HUES6 (cell line): ENCODE data around the gene HIF1A.
"Not testable (repeated sequence)": the region's sequence is repeated elsewhere in the genome, so short reads cannot be mapped to it uniquely, and the experiment has no call there.

Source experiments
- H3K27ac ChIP-seq: 2 replicates; pipeline ENCODE4 v1.7.0; 2013; ENCODE audit warnings: low read depth, mild to moderate bottlenecking, low read length, inconsistent platforms
- H3K27me3 ChIP-seq: 2 replicates; pipeline ENCODE4 v1.6.1; 2013; ENCODE audit warnings: low read length; ENCODE audit not compliant: control insufficient read depth, insufficient read depth
- H3K36me3 ChIP-seq: 2 replicates; pipeline ENCODE4 v1.6.1; 2013; ENCODE audit warnings: low read length; ENCODE audit not compliant: control insufficient read depth, insufficient read depth
- H3K4me1 ChIP-seq: 2 replicates; pipeline ENCODE4 v1.6.1; 2013; ENCODE audit warnings: low read length; ENCODE audit not compliant: control insufficient read depth, insufficient read depth
- H3K4me3 ChIP-seq: 2 replicates; pipeline ENCODE4 v1.5.1; 2013; ENCODE audit warnings: low read depth, low read length
- H3K9ac ChIP-seq: one replicate; pipeline ENCODE4 v1.6.1; 2013; ENCODE audit warnings: mild to moderate bottlenecking, low read length
- H3K9me3 ChIP-seq: 2 replicates; pipeline ENCODE4 v1.6.1; 2013; ENCODE audit warnings: low read depth, low read length; ENCODE audit not compliant: control insufficient read depth, insufficient read depth

HIF1A gene

GRCh38 chr14:61658111-61658510 lies 37.2 kb upstream of the HIF1A start:
- H3K4me3 ChIP-seq, H3K9ac ChIP-seq, H3K36me3 ChIP-seq, H3K4me1 ChIP-seq, H3K27me3 ChIP-seq, H3K9me3 ChIP-seq, H3K27ac ChIP-seq: not testable (repeated sequence)

DNA sequence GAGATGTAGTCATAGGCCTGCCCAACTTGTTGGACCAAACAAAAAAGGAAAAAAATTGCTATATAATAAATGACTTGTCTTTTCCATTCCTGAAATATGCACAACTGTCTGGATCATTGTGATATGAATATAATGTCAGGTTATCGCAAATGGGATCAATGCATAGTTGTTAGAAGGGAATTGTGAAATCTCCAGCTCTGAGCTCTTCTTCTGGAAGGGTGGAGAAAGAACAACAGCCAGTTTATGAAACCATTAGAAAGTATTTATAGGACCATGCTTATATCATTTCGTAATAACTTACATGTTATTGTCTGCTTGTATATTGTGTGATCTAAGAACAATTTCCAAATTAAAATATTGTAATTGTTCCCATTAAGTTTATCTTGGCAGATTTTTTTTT lies 35.7 kb upstream of the HIF1A start:
- Histone ChIP-seq H3K27me3 (no peaks in the 10 kb centered on the region), H3K27ac (no peak overlapping the region), H3K9ac (no peak overlapping the region), H3K9me3 (0 out of 2 replicates have a peak, but pooled peaks cover 3% of the 10 kb centered on the region), H3K4me1 (0 out of 2 replicates have a peak, but pooled peaks cover 3% of the 10 kb centered on the region), H3K4me3 (no peak overlapping the region), H3K36me3 (no peaks in the 10 kb centered on the region)

DNA sequence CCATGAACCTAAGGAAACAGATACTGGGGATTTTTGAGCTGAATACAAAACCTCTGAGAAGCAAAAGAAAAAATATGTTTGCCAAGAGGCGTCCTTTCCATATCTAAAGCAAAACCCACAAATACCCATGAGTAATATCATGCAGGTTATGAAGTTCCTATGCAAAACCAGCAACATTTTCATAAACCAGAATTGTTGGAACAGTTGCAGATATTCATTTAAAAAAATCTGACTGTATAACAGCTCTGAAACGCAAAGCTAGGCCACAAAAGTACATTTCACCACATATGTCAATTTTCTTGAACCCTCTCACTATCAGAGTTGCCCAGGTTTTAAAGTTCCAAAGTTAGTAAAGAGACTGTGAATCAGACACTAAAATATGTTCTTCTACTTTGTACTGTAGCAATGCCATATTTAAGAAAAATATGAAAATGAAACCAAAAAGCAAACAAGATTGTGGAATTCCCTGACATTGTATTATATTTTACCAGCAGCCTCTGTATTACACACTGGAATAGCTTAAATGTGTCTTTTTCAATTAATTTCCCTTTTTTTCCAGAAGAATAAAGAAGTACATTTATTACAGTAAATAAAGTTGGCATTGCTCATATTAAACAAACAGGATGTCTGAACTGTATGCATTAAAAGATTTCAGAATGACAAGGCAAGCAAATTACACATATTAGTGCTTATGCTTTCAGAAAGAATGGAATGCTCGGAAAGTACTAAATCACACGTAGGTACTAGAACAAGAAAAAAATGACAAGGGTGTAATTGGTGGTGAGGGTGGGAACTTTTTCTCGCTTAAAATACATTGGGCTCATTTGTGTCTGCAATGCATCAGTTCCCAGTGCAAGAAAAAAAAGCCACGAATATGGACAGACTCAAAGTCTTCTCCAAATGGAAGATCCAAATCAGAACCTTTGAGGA lies 33.6 kb upstream of the HIF1A start:
- no peak overlapping the region for H3K9ac ChIP-seq

DNA sequence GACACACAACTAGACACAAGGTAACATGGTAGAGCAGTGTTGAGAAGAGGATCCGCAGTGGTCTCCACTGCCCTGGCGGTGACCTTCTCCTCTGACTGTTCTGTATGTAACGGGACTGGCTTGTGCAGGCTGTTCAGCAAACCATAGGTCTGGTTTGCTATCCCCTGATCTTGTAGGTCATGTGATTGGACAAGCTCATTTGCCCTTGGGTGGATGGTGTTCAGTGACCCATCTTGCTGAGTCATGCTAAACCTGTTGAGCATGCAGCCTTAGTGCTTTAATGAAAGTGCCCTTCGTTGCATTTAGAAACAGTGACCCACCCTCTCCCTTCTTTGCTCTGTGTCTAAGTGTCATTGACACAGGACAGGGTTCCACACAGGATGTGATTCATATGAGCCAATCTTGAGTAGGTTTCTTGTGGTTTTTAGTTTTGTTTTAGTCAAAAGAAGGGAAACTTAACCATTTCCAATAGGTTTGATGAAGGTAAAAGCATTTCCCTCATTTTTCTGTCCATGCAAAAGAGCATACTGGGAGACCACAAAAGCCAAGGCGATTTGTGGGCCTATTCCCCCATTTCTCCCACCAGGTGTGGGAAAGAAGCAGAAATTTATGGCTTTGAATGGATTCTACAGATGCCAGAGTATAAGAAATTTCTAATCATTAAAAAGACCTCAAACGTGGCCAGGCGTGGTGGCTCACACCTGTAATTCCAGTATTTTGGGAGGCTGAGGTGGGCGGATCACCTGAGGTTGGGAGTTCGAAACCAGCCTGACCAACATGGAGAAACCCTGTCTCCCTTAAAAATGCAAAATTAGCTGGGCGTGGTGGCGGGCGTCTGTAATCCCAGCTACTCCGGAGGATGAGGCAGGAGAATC lies 32.6 kb upstream of the HIF1A start:
- H3K4me1 ChIP-seq: 0 out of 2 replicates have a peak, but pooled peaks cover 3% of the 10 kb centered on the region
- no peaks in the 10 kb centered on the region for H3K36me3 ChIP-seq
- no peak overlapping the region for H3K27ac ChIP-seq
- H3K9me3 ChIP-seq: 0 out of 2 replicates have a peak, but pooled peaks cover 3% of the 10 kb centered on the region
- H3K9ac ChIP-seq: no peak overlapping the region
- H3K4me3 ChIP-seq: no peak overlapping the region
- no peaks in the 10 kb centered on the region for H3K27me3 ChIP-seq

More for the DNA sequence above, 33.6 kb upstream of the HIF1A start:
- Histone ChIP-seq H3K9me3 (0 out of 2 replicates have a peak, but pooled peaks cover 3% of the 10 kb centered on the region), H3K27me3 (no peaks in the 10 kb centered on the region), H3K4me3 (no peak overlapping the region), H3K36me3 (no peaks in the 10 kb centered on the region), H3K27ac (no peak overlapping the region), H3K4me1 (0 out of 2 replicates have a peak, but pooled peaks cover 3% of the 10 kb centered on the region)

DNA sequence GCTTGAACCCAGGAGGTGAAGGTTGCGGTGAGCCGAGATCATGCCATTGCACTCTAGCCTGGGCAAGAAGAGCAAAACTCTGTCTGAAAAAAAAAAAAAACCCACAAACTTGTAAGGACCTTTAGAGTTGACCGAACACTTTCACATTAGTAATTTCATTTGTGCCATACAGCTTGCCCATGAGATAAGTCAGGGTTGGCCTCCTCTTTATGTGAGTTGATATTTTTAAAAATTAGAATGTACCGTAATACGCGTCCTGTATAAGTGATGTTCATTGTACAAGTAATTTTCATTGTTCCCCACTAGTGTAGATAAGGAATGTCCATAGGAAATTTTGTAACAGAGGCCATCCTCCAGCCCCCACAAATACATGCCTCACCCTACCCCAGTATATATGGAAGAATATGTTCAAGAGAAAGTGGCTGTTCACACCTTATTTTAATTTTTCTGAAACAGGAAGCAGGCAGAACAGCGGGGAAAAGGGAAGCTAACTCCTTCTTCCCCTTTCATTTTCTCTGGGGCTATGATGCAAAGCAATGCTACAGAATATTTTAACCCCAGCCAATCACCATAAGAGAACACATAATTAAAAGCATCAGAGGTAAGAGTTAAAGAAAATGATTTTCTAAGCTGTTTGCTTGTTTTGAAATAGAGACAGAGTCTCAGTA lies 31.9 kb upstream of the HIF1A start:
- Histone ChIP-seq H3K9me3 (0 out of 2 replicates have a peak, but pooled peaks cover 3% of the 10 kb centered on the region), H3K36me3 (no peaks in the 10 kb centered on the region), H3K4me3 (no peak overlapping the region), H3K27ac (no peak overlapping the region), H3K27me3 (no peaks in the 10 kb centered on the region), H3K9ac (no peak overlapping the region), H3K4me1 (0 out of 2 replicates have a peak, but pooled peaks cover 3% of the 10 kb centered on the region)

DNA sequence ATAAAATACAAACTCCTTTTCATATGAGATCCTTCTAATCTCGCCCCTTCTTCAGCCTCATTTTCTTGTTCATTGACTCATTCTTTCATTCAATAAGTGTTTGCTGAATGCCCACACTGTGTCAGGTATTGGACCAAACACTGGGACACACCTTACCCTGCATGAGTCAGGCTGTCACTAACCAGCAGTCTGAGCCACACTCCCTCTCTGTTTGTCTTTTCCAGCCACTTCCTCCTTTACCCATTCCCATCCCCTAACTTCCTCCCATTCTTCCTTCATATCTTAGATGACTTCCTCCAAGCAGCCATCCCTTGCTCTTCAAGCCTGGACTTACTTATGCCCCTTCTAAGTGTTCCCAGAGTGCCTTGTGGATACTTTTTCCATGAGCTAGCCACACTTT lies 27.0 kb upstream of the HIF1A start:
- no peaks in the 10 kb centered on the region for H3K9me3 ChIP-seq
- H3K4me3 ChIP-seq: no peak overlapping the region
- H3K27ac ChIP-seq: no peak overlapping the region
- H3K4me1 ChIP-seq: peaks cover 6% of the 10 kb centered on the region
- no peaks in the 10 kb centered on the region for H3K36me3 ChIP-seq
- H3K27me3 ChIP-seq: no peaks in the 10 kb centered on the region
- no peak overlapping the region for H3K9ac ChIP-seq

DNA sequence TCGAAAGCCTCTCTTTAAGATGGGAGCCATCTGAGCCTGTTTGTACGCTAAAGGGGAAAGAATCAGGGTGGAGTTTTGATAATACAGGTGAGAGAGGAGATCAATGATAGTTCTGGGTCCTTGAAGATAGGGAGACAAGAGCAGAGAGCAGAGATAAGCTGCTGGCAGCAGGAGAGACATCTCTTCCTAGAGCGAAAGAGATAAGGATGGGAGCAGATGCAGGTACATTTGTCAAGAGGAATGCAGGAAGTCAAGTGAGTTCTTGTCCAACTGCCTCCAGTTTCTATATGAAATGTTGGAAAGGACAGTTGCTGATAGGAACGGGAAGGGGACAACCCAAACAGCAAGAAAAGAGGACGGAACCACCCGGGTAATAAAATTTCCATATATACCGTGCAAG lies 24.7 kb upstream of the HIF1A start:
- Histone ChIP-seq H3K9me3 (no peaks in the 10 kb centered on the region), H3K4me1 (peaks cover 6% of the 10 kb centered on the region), H3K27me3 (no peaks in the 10 kb centered on the region), H3K9ac (no peak overlapping the region), H3K27ac (no peak overlapping the region), H3K4me3 (no peak overlapping the region), H3K36me3 (no peaks in the 10 kb centered on the region)

- no peak overlapping the region for H3K27ac ChIP-seq
- H3K4me3 ChIP-seq: no peak overlapping the region
- no peaks in the 10 kb centered on the region for H3K9me3 ChIP-seq
- H3K27me3 ChIP-seq: no peaks in the 10 kb centered on the region
- no peak overlapping the region for H3K9ac ChIP-seq
- no peaks in the 10 kb centered on the region for H3K36me3 ChIP-seq
- peaks cover 6% of the 10 kb centered on the region for H3K4me1 ChIP-seq
These were observed 24.2 kb upstream of the HIF1A start for GRCh38 chr14:61671082-61671481.

DNA sequence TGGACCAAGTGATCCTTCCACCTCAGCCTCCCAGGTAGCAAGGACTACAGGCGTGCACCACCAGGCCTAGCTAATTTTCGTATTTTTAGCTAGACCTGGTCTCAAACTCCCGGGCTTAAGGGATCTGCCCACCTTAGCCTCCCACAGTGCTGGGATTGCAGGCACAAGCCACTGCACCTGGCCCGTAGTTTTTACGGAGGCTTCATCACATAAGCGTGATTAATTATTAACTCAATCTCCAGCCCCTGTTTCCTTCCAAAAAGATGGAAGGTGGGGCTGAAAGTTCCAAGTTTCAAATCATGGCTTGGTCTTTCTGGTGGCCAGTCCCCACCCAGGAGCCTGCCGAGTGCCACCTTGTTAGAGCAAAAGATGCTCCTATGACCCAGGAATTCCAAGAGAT lies 22.5 kb upstream of the HIF1A start:
- Histone ChIP-seq H3K9ac (no peak overlapping the region), H3K36me3 (no peaks in the 10 kb centered on the region), H3K4me3 (no peak overlapping the region), H3K9me3 (no peaks in the 10 kb centered on the region), H3K27me3 (no peaks in the 10 kb centered on the region), H3K27ac (no peak overlapping the region), H3K4me1 (peaks cover 11% of the 10 kb centered on the region)

DNA sequence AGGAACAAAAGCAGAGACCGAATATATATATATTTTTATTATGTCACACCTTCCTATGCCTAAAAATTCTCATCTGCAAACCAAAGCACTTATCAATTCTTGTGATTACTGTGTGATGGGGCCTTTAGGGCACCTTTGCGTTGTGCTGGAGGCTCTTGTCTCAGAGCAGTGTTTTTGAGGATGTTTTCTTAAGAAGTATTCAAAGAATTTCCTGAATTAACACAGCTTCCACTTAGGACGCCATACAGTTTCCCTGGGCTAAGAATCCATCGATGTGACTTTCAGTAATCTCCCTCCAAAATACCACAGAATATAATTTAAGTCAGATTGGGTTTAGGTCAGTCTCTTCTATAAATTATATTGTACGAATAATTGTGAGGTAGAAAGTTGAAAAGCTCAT lies 22.0 kb upstream of the HIF1A start:
- Histone ChIP-seq H3K4me3 (no peak overlapping the region), H3K27ac (no peak overlapping the region), H3K4me1 (peaks cover 16% of the 10 kb centered on the region), H3K9ac (no peak overlapping the region), H3K9me3 (no peaks in the 10 kb centered on the region), H3K27me3 (no peaks in the 10 kb centered on the region), H3K36me3 (no peaks in the 10 kb centered on the region)
